NCI-H526 (cell line): ENCODE results near the gene MAN1C1.
"Not testable (repeated sequence)": the region's sequence is repeated elsewhere in the genome, so short reads cannot be mapped to it uniquely, and the experiment has no call there.

Source experiments
- DNase-seq, 2 experiments: peaks; one replicate each; lab custom pipeline; 2025; lab: John Stamatoyannopoulos, UW

Gene MAN1C1

GRCh38 chr1:25657883-25658760 is 41.5 kb downstream of the MAN1C1 start:
- no peak for DNase-seq

- DNase-seq, result no peak
Measured at GRCh38 chr1:25658791-25659431, 42.3 kb downstream of the MAN1C1 start.

- peak; percentile 87 to 92 for DNase-seq
Measured at GRCh38 chr1:25661043-25661815, 44.6 kb downstream of the MAN1C1 start.

- peak; percentile 60 to 68 for DNase-seq
Measured at GRCh38 chr1:25662061-25662460, 45.5 kb downstream of the MAN1C1 start.

GRCh38 chr1:25662959-25663358 is 46.4 kb downstream of the MAN1C1 start:
- DNase-seq, result not testable (repeated sequence)

- no peak for DNase-seq
Measured at GRCh38 chr1:25664357-25665199, 48.0 kb downstream of the MAN1C1 start.

- no peak for DNase-seq
Measured at GRCh38 chr1:25666460-25666859, 49.9 kb downstream of the MAN1C1 start.

- no peak for DNase-seq
Measured at GRCh38 chr1:25668931-25669573, 52.5 kb downstream of the MAN1C1 start.

- no peak for DNase-seq
Measured at GRCh38 chr1:25669781-25670567, 53.4 kb downstream of the MAN1C1 start.

- DNase-seq, result no peak
Measured at GRCh38 chr1:25671929-25672328, 55.3 kb downstream of the MAN1C1 start.

GRCh38 chr1:25672763-25673409 is 56.3 kb downstream of the MAN1C1 start:
- no peak for DNase-seq

GRCh38 chr1:25673456-25673855 is 56.9 kb downstream of the MAN1C1 start:
- no peak for DNase-seq

- DNase-seq, result no peak
Measured at GRCh38 chr1:25673962-25674806, 57.6 kb downstream of the MAN1C1 start.

- peak in 1 of 2 experiments; percentile 10 for DNase-seq
Measured at GRCh38 chr1:25674807-25675084, 58.2 kb downstream of the MAN1C1 start.

- no peak for DNase-seq
Measured at GRCh38 chr1:25675729-25676476, 59.3 kb downstream of the MAN1C1 start.

- DNase-seq, result no peak
Measured at GRCh38 chr1:25676488-25676887, 59.9 kb downstream of the MAN1C1 start.

GRCh38 chr1:25677193-25677773 is 60.7 kb downstream of the MAN1C1 start:
- no peak for DNase-seq

GRCh38 chr1:25679171-25679570 is 62.6 kb downstream of the MAN1C1 start:
- no peak for DNase-seq
